A204.1 (cell line): ENCODE measurements around the gene KRT81.
"Not testable (repeated sequence)": the region's sequence is repeated elsewhere in the genome, so short reads cannot be mapped to it uniquely, and the experiment has no call there.

Experiments used
- FAIRE-seq: peaks from 2 replicates; lab custom pipeline; 2012; peaks lifted over from hg19 to GRCh38; lab: Jason Lieb, UNC

KRT81 gene

DNA sequence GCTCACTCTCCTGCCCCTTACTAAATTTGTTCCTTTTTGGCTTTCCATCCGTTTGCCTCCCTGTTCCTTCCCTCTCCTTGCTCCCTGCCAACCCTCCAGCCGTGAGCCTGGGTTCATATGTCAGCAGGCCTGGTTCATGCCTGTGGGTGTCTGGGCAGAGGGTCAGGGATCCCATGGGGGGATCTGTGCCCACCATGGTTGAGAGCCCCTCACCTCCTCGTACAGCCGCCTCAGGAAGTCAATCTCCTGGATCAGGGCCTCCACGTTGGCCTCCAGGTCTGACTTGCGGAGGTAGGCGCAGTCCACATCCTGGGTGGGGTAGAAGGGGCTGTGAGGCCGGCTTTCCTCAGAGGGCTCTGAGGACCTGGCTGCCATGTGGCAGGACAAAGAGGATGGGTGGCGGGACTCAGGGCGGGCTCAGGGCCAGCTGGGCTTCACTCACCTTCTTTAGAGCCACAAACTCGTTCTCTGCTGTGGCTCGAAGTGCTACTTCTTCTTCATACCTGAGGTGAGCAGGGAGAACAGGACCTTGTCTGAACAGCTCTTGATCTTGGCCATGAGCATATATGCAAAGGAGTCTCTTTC lies 26.2 kb upstream of the KRT81 start:
- FAIRE-seq = no peak

DNA sequence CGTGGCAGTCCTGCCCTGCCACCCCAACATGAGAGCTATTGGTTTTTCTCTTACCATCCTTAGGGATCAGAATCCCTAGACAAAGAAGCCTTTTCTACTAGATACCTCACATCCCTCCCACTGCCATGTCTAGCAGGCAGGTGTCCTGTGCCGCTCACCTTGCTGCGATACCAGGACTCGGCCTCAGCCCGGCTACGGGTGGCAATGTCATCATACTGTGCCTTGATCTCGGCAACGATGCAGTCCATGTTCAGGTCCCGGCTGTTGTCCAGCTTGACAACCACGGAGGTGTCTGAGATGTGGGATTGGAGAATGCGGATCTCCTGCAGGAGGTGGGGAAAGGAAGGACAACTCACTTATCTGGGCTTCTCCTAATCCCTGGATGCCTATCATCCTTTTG lies 25.4 kb upstream of the KRT81 start:
- FAIRE-seq = no peak

DNA sequence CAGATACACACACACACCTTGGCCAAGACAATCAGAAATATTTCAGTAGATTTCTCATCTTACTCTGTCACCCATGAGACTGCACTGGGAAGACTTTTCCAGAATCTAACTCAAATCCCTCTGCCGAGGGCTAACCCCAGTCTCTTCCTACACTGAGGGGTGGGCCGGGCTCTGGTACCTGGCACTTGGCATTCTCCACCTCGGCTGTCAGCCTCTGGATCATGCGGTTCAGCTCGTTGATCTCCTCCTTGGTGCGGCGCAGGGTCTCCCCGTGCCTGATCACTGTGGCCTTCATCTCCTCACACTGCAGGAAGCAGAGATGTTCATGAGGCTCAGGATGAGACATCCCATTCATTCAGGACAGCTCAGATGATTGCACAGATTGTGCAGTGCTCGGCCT lies 25.0 kb upstream of the KRT81 start:
- FAIRE-seq = no peak

DNA sequence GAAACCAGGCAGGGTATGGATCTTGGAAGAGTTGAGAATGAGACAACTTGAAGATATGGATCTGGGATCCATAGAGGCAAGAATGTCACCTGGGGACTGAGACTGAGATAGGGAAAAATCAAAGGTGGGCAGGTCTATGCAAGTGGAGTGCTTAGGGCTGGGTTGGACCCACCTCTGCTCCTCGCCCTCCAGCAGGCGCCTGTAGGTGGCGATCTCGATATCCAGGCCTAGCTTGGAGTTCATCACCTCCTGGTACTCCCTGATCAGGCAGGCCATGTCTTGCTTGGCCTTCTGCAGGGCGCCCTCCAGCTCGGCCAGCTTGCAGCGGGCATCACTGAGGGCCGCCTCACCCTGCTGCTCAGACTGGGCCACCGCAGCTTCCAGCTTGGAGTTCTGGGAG lies 24.4 kb upstream of the KRT81 start:
- not testable (repeated sequence) for FAIRE-seq

- FAIRE-seq = no peak
These were observed 23.2 kb upstream of the KRT81 start for GRCh38 chr12:52314511-52314910.

- no peak for FAIRE-seq
These were observed 22.6 kb upstream of the KRT81 start for GRCh38 chr12:52313926-52314325.

DNA sequence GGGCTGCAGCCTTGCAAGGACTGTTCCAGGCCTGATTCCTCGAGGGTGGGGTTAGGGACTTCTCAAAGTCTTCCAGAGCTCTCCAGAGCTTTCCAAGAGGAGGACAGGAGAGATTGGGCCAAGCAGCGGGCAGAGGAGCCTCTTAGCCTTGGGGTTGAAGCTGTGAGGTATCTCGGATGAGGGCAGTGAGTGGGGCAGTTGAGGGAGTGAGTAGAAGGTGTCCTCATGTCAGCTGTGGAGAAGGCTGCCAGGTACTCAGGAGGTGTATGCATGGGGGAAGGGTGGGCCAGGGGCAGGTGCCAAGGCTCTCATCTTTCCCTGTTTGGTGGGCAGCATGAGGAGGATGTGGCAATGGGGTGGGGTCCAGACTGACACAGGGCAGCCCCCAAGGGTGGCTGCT lies 22.1 kb upstream of the KRT81 start:
- FAIRE-seq = no peak

GRCh38 chr12:52312086-52312485 lies 20.8 kb upstream of the KRT81 start:
- no peak for FAIRE-seq

- no peak for FAIRE-seq
These were observed 19.9 kb upstream of the KRT81 start for GRCh38 chr12:52311285-52311648.

GRCh38 chr12:52310622-52311284 lies 19.4 kb upstream of the KRT81 start:
- FAIRE-seq = no peak

DNA sequence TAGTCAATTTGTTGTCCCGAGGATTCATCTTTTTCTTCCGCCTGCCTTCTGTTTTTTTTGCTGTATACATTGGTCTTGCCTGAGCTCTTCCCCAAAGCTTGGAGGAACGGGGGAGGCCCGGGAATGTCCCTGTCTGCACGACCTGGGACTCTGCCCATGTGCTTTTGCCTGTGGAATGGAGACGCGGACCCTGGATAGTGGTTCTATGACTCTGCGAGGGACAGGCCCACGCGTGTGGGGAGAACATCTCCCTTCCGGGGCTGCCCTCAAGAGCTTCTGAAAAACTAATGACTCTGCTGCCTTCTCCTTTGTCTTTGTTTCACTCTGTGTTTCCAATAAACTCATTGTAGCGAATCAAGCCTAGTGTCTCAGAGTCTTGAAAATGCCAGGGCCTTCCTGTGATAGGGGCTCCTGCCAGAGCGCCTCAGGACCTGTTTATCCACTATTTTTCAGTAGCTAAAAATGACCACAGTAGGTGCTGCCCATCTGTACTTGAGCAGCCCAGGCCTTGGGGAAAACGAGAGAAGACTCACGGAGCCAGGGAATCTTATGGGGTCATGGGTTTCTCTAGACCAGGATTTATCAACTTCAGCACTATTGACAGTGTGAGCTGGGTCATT lies 17.6 kb upstream of the KRT81 start:
- FAIRE-seq = no peak

DNA sequence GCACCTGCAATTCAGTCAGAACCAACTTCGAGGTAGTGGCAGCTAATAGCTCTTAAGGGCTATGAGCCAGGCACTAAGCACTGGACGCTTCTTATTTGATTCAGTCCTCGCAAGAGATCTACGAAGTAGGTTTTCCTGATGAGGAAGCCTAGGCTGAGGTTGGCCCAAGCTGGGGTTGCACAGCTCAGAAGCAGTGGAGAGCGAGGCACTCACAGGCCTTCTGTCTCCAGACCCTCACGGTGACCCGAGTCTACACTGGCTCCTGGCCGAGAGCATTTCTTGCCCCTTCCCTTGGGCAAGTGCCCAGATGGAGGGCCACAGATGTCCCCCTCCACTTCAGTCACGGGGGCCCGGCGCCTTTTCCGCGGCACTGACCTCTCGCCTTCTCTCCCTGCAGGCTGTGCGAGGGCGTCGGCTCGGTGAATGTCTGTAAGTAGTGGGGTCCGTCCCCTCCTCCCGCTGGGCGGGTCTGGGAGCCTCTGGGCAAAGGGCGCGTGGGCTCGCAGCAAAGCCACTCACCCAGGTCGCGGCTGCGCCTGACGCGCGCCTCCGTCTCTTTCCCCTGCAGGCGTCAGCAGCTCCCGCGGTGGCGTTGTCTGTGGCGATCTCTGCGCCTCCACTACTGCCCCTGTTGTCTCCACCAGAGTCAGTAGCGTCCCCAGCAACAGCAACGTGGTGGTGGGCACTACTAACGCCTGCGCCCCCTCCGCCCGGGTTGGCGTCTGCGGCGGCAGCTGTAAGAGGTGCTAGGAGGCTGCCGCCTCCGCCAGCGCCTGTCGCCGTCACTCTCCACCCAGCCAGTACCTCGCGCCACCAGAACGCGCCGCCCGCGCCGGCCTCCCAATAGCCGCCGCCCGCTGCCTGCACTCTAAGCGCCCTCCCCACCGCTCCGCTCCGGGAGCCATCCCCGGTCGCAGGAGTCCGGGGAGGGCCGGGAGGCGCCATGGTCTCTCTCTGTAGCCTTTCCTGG lies 16.8 kb upstream of the KRT81 start:
- FAIRE-seq = no peak

DNA sequence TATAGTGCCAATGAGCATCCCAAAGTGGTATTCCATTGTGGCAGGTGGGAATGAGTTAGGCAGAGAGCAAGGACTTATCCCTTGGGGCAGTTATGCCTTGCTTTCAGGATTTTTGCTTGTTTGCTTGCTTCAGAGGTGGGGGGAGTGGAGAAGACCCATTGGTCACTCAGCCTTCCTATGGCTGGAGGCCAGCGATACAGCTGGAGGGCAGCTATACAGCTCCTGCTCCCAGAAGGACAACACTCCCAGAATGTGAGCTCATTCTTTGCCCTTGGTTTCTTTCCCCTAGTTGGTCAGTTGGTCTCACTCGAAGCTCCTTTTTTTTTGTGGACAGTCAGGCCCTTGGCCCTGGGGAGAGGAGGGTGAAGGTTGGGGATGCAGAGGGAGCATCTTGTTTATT lies 15.4 kb upstream of the KRT81 start:
- FAIRE-seq = no peak

DNA sequence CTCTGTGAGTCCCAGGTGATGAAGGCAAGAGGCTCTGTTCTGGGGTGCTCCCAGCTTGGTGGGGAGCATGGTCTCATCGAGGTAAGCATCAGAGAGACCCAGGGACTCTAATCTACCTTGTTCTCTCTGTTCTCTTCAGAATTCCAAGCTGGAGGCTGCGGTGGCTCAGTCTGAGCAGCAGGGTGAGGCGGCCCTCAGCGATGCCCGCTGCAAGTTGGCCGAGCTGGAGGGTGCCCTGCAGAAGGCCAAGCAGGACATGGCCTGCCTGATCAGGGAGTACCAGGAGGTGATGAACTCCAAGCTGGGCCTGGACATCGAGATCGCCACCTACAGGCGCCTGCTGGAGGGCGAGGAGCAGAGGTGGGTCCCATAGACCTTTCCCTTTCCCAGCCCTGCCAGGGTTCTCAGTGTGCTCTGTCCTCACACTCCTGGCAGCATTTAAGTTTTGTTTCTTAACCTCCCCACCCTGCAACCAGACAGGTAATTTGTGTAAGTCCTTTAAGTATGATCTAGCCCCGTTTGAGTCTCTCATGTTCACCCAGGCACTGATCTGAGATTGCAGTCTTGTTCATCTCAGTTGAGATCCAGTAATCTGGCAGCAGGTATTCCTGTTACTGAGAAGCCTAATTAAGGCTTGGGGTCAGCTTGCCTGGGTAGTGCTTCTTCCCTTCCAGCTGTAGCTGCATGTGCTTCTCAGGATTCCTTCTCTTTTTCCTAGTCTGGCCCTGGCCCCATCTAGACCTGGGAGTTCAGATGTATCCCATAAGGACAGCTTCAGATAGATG lies 14.8 kb upstream of the KRT81 start:
- FAIRE-seq = no peak

- not testable (repeated sequence) for FAIRE-seq
These were observed 13.6 kb upstream of the KRT81 start for GRCh38 chr12:52304941-52305411.

GRCh38 chr12:52302242-52302914 lies 11.0 kb upstream of the KRT81 start:
- FAIRE-seq = not testable (repeated sequence)

DNA sequence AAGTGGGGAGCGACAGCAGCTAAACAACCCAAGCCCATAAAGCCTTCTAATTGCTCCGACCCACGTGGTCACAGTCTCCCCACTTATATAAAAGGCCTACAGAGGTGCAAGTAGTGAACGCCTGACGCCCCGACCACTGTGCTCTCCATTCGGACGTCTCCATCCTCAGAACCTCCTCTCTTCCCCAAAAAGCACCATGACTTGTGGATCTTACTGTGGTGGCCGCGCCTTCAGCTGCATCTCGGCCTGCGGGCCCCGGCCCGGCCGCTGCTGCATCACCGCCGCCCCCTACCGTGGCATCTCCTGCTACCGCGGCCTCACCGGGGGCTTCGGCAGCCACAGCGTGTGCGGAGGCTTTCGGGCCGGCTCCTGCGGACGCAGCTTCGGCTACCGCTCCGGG lies 10.4 kb upstream of the KRT81 start:
- FAIRE-seq = not testable (repeated sequence)

- no peak for FAIRE-seq
These were observed 9.7 kb upstream of the KRT81 start for GRCh38 chr12:52300796-52301691.

- no peak for FAIRE-seq
These were observed 7.4 kb upstream of the KRT81 start for GRCh38 chr12:52298677-52299190.
